ENCODE results near the gene JMJD1C. TPM values are rescaled to one million over a fixed set of nuclear protein-coding genes. Genes with fewer than 3 reads are reported as not detected.
A peak's percentile ranks its signal among the peaks of the same experiment; 100 is the strongest.

Gene JMJD1C
- total RNA-seq, 1 experiment from 2014 or later: 139 TPM

- BruUV-seq (replicated peaks): no TSS peak
- DNase-seq (no peak), ATAC-seq (no peak)
- Histone ChIP-seq H3K9ac (ENCODE audit: low read length) (no peak overlapping the region), H3K4me1 (ENCODE audit: insufficient read depth, low read length) (no peaks in the 10 kb centered on the region), H3K27ac (ENCODE audit: low read length) (no peak overlapping the region), H4K20me1 (ENCODE audit: low read length) (peaks cover 4% of the 10 kb centered on the region; the same call in 1 of the 2 replicates), H3K36me3 (ENCODE audit: low read depth, low read length) (peaks cover 51% of the 10 kb centered on the region), H3K4me2 (ENCODE audit: low read length) (no peak overlapping the region), H3K79me2 (ENCODE audit: low read length) (peaks cover 7% of the 10 kb centered on the region; the same call in 1 of the 2 replicates), H3K27me3 (ENCODE audit: low read length) (no peaks in the 10 kb centered on the region), H3K9me3 (ENCODE audit: low read length) (no peaks in the 10 kb centered on the region), H2AFZ (ENCODE audit: low read length) (no peak overlapping the region), H3K9me2 (replicated peaks; ENCODE audit: low read length) (no peaks in the 10 kb centered on the region), H3K4me3 (ENCODE audit: low read length) (no peak overlapping the region), H3F3A (ENCODE audit: low read length, unreplicated experiment) (no peaks in the 10 kb centered on the region)
- TF ChIP-seq EZH2 (IDR thresholded peaks at IDR 0.05; ENCODE audit: low read length, unreplicated experiment): no peak
- TF ChIP-seq, protein P1, sequence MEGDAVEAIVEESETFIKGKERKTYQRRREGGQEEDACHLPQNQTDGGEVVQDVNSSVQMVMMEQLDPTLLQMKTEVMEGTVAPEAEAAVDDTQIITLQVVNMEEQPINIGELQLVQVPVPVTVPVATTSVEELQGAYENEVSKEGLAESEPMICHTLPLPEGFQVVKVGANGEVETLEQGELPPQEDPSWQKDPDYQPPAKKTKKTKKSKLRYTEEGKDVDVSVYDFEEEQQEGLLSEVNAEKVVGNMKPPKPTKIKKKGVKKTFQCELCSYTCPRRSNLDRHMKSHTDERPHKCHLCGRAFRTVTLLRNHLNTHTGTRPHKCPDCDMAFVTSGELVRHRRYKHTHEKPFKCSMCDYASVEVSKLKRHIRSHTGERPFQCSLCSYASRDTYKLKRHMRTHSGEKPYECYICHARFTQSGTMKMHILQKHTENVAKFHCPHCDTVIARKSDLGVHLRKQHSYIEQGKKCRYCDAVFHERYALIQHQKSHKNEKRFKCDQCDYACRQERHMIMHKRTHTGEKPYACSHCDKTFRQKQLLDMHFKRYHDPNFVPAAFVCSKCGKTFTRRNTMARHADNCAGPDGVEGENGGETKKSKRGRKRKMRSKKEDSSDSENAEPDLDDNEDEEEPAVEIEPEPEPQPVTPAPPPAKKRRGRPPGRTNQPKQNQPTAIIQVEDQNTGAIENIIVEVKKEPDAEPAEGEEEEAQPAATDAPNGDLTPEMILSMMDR (conservative IDR thresholded peaks at IDR 0.05; ENCODE audit: low read depth, low read length): no peak
- intact Hi-C loops (cut with micrococcal nuclease): no loop called here
- POLR2A ChIA-PET (ENCODE audit: unreplicated experiment): no interaction called here
- CTCF ChIA-PET: no interaction called here
Observed at GRCh38 chr10:63199716-63200115, 266.1 kb downstream of the JMJD1C start.

- peaks cover 62% of the 10 kb centered on the region for H3K36me3 ChIP-seq (ENCODE audit: low read depth, low read length)
- no peaks in the 10 kb centered on the region for H3K27me3 ChIP-seq (ENCODE audit: low read length)
- CTCF ChIA-PET: no interaction called here
- H2AFZ ChIP-seq (ENCODE audit: low read length): no peak overlapping the region
- DNase-seq (no peak), ATAC-seq (peak; percentile 72)
- intact Hi-C loops (cut with micrococcal nuclease): no loop called here
- 0 out of 2 replicates have a peak, but pooled peaks cover 4% of the 10 kb centered on the region for H4K20me1 ChIP-seq (ENCODE audit: low read length)
- no TSS peak for BruUV-seq (replicated peaks)
- no peaks in the 10 kb centered on the region for H3K9me2 ChIP-seq (replicated peaks; ENCODE audit: low read length)
- no peak overlapping the region for H3K27ac ChIP-seq (ENCODE audit: low read length)
- TF ChIP-seq EZH2 (IDR thresholded peaks at IDR 0.05; ENCODE audit: low read length, unreplicated experiment) (no peak), EZH2phosphoT487 (IDR thresholded peaks at IDR 0.05; ENCODE audit: borderline replicate concordance, low read length) (no peak)
- TF ChIP-seq, protein P1 (conservative IDR thresholded peaks at IDR 0.05; ENCODE audit: low read depth, low read length): no peak
- H3K4me2 ChIP-seq (ENCODE audit: low read length): no peak overlapping the region
- H3K4me3 ChIP-seq (ENCODE audit: low read length): no peak overlapping the region
- no peaks in the 10 kb centered on the region for H3F3A ChIP-seq (ENCODE audit: low read length, unreplicated experiment)
- POLR2A ChIA-PET (ENCODE audit: unreplicated experiment): no interaction called here
- no peaks in the 10 kb centered on the region for H3K4me1 ChIP-seq (ENCODE audit: insufficient read depth, low read length)
- H3K79me2 ChIP-seq (ENCODE audit: low read length): no peaks in the 10 kb centered on the region
- H3K9me3 ChIP-seq (ENCODE audit: low read length): no peaks in the 10 kb centered on the region
- no peak overlapping the region for H3K9ac ChIP-seq (ENCODE audit: low read length)
Observed at GRCh38 chr10:63197344-63198092, 268.3 kb downstream of the JMJD1C start.

DNA sequence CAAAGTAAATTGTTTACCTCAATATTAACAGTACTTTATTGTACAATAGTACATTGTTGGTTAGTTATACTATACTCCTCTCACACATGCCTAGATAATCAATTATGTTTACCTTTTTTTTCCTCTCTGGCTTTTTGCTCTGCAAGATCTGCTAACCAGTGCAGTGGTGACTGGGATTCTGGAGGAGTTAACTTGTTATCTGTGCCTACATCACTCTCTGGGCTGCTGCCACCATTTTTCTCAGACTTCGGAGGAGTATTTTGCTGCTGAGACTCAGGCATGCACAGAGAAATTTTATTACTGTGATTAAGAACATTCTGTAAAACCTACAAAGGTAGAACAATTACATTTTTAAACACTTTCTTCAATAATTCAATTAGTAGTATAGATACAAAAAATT, 273.0 kb downstream of the JMJD1C start:
- Histone ChIP-seq H3K27me3 (ENCODE audit: low read length) (no peaks in the 10 kb centered on the region), H3K27ac (ENCODE audit: low read length) (no peak overlapping the region), H3K9ac (ENCODE audit: low read length) (no peak overlapping the region), H2AFZ (ENCODE audit: low read length) (no peak overlapping the region), H3F3A (ENCODE audit: low read length, unreplicated experiment) (no peaks in the 10 kb centered on the region), H3K4me1 (ENCODE audit: insufficient read depth, low read length) (no peaks in the 10 kb centered on the region), H3K79me2 (ENCODE audit: low read length) (no peaks in the 10 kb centered on the region), H3K9me2 (replicated peaks; ENCODE audit: low read length) (no peaks in the 10 kb centered on the region), H3K4me2 (ENCODE audit: low read length) (no peak overlapping the region), H3K9me3 (ENCODE audit: low read length) (no peaks in the 10 kb centered on the region), H3K4me3 (ENCODE audit: low read length) (no peak overlapping the region), H4K20me1 (ENCODE audit: low read length) (0 out of 2 replicates have a peak, but pooled peaks cover 7% of the 10 kb centered on the region), H3K36me3 (ENCODE audit: low read depth, low read length) (peaks cover 73% of the 10 kb centered on the region)
- no peak for ATAC-seq
- CTCF ChIA-PET: no interaction called here
- TF ChIP-seq, protein P1 (conservative IDR thresholded peaks at IDR 0.05; ENCODE audit: low read depth, low read length): no peak
- TF ChIP-seq EZH2phosphoT487 (IDR thresholded peaks at IDR 0.05; ENCODE audit: borderline replicate concordance, low read length): no peak
- TF ChIP-seq EZH2 (IDR thresholded peaks at IDR 0.05; ENCODE audit: low read length, unreplicated experiment): no peak
- no peak for DNase-seq
- intact Hi-C loops (cut with micrococcal nuclease): no loop called here
- no TSS peak for BruUV-seq (replicated peaks)
- POLR2A ChIA-PET (ENCODE audit: unreplicated experiment): no interaction called here

Measured in PC-3 (cell line).